ENCODE results near the gene UBE2D3. TPM values are rescaled to one million over a fixed set of nuclear protein-coding genes. Genes with fewer than 3 reads are reported as not detected.

UBE2D3 gene
- polyA plus RNA-seq, 2 of the 4 experiments (the other 2 are of a cell fraction): 186 to 338 TPM

GRCh38 chr4:102858828-102859464 lies 31.6 kb upstream of the UBE2D3 start:
- Histone ChIP-seq H3K4me3 (no peak overlapping the region), H3K4me1 (no peaks in the 10 kb centered on the region), H3K27ac (no peak overlapping the region), H3K9me3 (peaks cover 12% of the 10 kb centered on the region; the same call in 2 of the 3 replicates), H3K4me2 (no peak overlapping the region)
- FAIRE-seq: no peak
- no peak for ATAC-seq
- ChIA-PET CTCF (no interaction called here), POLR2A (interaction anchor here (1.7 to 1.9 kb wide), 2 partner anchors 10 to 31 kb away, joined by 6 to 7 read pairs; partner anchors contain the start of genes CISD2 and UBE2D3)
- no peak for DNase-seq (ENCODE audit: low read depth in 1 of 2, low spot score in 1 of 2)
- TF ChIP-seq RCOR1 (IDR thresholded peaks at IDR 0.05; ENCODE audit: low read depth, low read length): no peak
- TF ChIP-seq HOXB13 (CRISPR knock-in tag; IDR thresholded peaks at IDR 0.05; ENCODE audit: low read depth): no peak
- TF ChIP-seq RAD21 (conservative IDR thresholded peaks at IDR 0.05 in 1 of 2, IDR thresholded peaks at IDR 0.05 in 1 of 2): no peak
- no peak for TF ChIP-seq PBX3 (IDR thresholded peaks at IDR 0.05)
- no peak for TF ChIP-seq MYC (IDR thresholded peaks at IDR 0.05; ENCODE audit: borderline replicate concordance, low read length)
- TF ChIP-seq NFE2L2 (conservative IDR thresholded peaks at IDR 0.05; ENCODE audit: low read length): no peak
- TF ChIP-seq RFX5 (IDR thresholded peaks at IDR 0.05): no peak
- TF ChIP-seq ZFP36 (IDR thresholded peaks at IDR 0.05; ENCODE audit: borderline replicate concordance, partially characterized antibody): no peak
- no peak for TF ChIP-seq GATA3 (IDR thresholded peaks at IDR 0.05; ENCODE audit: borderline replicate concordance)
- no peak for TF ChIP-seq HES2 (IDR thresholded peaks at IDR 0.05)
- TF ChIP-seq TP53 (CRISPR knock-in tag; IDR thresholded peaks at IDR 0.05): no peak
- TF ChIP-seq ZC3H11A (IDR thresholded peaks at IDR 0.05): no peak
- 88% methylated on average over 2 of the region's 2 CpGs for WGBS (ENCODE audit: missing lambda C conversion rate)

DNA sequence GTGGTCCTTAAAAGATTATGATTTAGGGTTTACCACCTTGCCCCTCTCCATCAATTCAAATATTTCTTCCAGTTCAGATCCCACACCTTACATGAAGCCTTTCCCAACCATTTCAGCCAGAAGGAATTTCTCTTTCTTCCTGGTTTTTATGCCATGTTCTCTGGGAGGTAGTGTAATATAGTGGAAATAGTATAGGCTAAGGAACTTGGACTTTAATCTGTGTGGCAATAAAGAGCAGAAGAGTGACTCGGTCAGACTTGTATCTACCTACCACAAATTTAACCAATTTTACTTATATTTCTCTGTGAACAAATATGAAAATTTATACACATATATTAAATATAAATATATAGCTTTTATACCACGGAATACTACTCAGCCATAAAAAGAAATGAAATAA lies 23.0 kb upstream of the UBE2D3 start:
- DNase-seq (ENCODE audit: low read depth in 1 of 2, low spot score in 1 of 2) (no peak), FAIRE-seq (no peak), ATAC-seq (no peak)
- Histone ChIP-seq H3K27ac (no peak overlapping the region), H3K4me1 (no peaks in the 10 kb centered on the region), H3K9me3 (no peaks in the 10 kb centered on the region), H3K4me2 (no peak overlapping the region), H3K4me3 (no peak overlapping the region)
- ChIA-PET CTCF (interaction anchor here (0.8 kb wide), 1 partner anchor 14 kb away, joined by 3 read pairs; no protein-coding TSS in a partner anchor), POLR2A (no interaction called here)
- TF ChIP-seq, protein P1, sequence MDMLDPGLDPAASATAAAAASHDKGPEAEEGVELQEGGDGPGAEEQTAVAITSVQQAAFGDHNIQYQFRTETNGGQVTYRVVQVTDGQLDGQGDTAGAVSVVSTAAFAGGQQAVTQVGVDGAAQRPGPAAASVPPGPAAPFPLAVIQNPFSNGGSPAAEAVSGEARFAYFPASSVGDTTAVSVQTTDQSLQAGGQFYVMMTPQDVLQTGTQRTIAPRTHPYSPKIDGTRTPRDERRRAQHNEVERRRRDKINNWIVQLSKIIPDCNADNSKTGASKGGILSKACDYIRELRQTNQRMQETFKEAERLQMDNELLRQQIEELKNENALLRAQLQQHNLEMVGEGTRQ (IDR thresholded peaks at IDR 0.05): no peak
- TF ChIP-seq HOXB13 (CRISPR knock-in tag; IDR thresholded peaks at IDR 0.05; ENCODE audit: low read depth) (no peak), TP53 (CRISPR knock-in tag; IDR thresholded peaks at IDR 0.05) (no peak), HDAC2 (IDR thresholded peaks at IDR 0.05) (no peak), FOSL2 (IDR thresholded peaks at IDR 0.05) (no peak), FOSL2 (CRISPR knock-in tag; IDR thresholded peaks at IDR 0.05) (no peak), CEBPB (IDR thresholded peaks at IDR 0.05) (no peak), HOXA7 (CRISPR knock-in tag; IDR thresholded peaks at IDR 0.05) (no peak), ZC3H11A (IDR thresholded peaks at IDR 0.05) (no peak), PBX3 (IDR thresholded peaks at IDR 0.05) (no peak), NFE2L2 (conservative IDR thresholded peaks at IDR 0.05; ENCODE audit: low read length) (no peak), JUNB (IDR thresholded peaks at IDR 0.05) (no peak)
- TF ChIP-seq, protein P2, sequence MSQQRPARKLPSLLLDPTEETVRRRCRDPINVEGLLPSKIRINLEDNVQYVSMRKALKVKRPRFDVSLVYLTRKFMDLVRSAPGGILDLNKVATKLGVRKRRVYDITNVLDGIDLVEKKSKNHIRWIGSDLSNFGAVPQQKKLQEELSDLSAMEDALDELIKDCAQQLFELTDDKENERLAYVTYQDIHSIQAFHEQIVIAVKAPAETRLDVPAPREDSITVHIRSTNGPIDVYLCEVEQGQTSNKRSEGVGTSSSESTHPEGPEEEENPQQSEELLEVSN (IDR thresholded peaks at IDR 0.05; ENCODE audit: borderline replicate concordance, low read depth): no peak
- TF ChIP-seq, protein P3, sequence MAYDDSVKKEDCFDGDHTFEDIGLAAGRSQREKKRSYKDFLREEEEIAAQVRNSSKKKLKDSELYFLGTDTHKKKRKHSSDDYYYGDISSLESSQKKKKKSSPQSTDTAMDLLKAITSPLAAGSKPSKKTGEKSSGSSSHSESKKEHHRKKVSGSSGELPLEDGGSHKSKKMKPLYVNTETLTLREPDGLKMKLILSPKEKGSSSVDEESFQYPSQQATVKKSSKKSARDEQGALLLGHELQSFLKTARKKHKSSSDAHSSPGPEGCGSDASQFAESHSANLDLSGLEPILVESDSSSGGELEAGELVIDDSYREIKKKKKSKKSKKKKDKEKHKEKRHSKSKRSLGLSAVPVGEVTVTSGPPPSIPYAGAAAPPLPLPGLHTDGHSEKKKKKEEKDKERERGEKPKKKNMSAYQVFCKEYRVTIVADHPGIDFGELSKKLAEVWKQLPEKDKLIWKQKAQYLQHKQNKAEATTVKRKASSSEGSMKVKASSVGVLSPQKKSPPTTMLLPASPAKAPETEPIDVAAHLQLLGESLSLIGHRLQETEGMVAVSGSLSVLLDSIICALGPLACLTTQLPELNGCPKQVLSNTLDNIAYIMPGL (CRISPR knock-in tag; IDR thresholded peaks at IDR 0.05; ENCODE audit: borderline replicate concordance): no peak
- 86% methylated on average over 2 of the region's 2 CpGs for WGBS (ENCODE audit: missing lambda C conversion rate)

Data from A549 (cell line).